HepG2 (cell line): ENCODE data around the gene PSRC1. TPM values are rescaled to one million over a fixed set of nuclear protein-coding genes. Genes with fewer than 3 reads are reported as not detected.

Source experiments
- ATF7 ChIP-seq, 2 experiments: fragments of 450-650 bp in 1 of 2; sonication (generic) in 1 of 2; formaldehyde crosslinking in 1 of 2; IDR thresholded peaks; 2 replicates each; pipeline versions ENCODE4 v1.4.0 to v1.6.1; 2016 to 2020; ENCODE audit warnings: antibody characterized with exemption in 1 of 2, mild to moderate bottlenecking in 1 of 2, missing genetic modification reagents in 1 of 2
- CCAR2 ChIP-seq: fragments of 200-400 bp; formaldehyde crosslinking; optimal IDR thresholded peaks from 2 replicates; pipeline ENCODE3; 2018; ENCODE audit warnings: low read depth, mild to moderate bottlenecking, low read length, moderate library complexity
- MYNN ChIP-seq: sonication (generic); formaldehyde crosslinking; IDR thresholded peaks from 2 replicates; pipeline ENCODE4 v1.4.0; 2020; ENCODE audit warnings: mild to moderate bottlenecking, low read depth, missing genetic modification reagents
- NFE2L1 ChIP-seq: sonication (generic); formaldehyde crosslinking; IDR thresholded peaks from 2 replicates; pipeline ENCODE4 v1.4.0; 2020; ENCODE audit warnings: missing genetic modification reagents, mild to moderate bottlenecking, borderline replicate concordance
- ZFP37 ChIP-seq: sonication (generic); formaldehyde crosslinking; IDR thresholded peaks from 2 replicates; pipeline ENCODE4 v1.4.0; 2020; ENCODE audit warnings: missing genetic modification reagents, borderline replicate concordance
- ZNF230 ChIP-seq: sonication (generic); formaldehyde crosslinking; IDR thresholded peaks from 2 replicates; pipeline ENCODE4 v1.4.0; 2020; ENCODE audit warnings: mild to moderate bottlenecking, missing genetic modification reagents
- ZNF546 ChIP-seq: sonication (generic); formaldehyde crosslinking; conservative IDR thresholded peaks from 2 replicates; pipeline ENCODE4 v1.8.1; 2023; ENCODE audit warnings: mild to moderate bottlenecking, missing genetic modification reagents
- ZNF557 ChIP-seq: sonication (generic); formaldehyde crosslinking; IDR thresholded peaks from 2 replicates; pipeline ENCODE4 v1.4.0; 2020; ENCODE audit warnings: missing genetic modification reagents
- ZNF678 ChIP-seq: sonication (generic); formaldehyde crosslinking; IDR thresholded peaks from 2 replicates; pipeline ENCODE4 v1.4.0; 2020; ENCODE audit warnings: mild to moderate bottlenecking, missing genetic modification reagents
- polyA plus RNA-seq, 8 experiments: library from polyadenylated mRNA; depleted of rRNA in 3 of 8; stranded (reverse) in 7 of 8; unstranded in 1 of 8; fragments of >200 nt; fragmentation: Illumina TruSeq in 4 of 8; extraction: Trizol in 4 of 8; gene quantifications; 2 replicates each; pipeline versions ENCODE4 v1.2.1 to v1.2.3, GENCODE V29; 2011 to 2016; ENCODE audit warnings: low read depth in 4 of 8, missing spikeins in 1 of 8, mixed read lengths in 1 of 8; ENCODE audit not compliant: insufficient read depth in 1 of 8
- total RNA-seq, 5 experiments: library from RNA; depleted of rRNA; stranded (reverse); fragments of >200 nt; fragmentation: Illumina TruSeq; extraction: Trizol; gene quantifications; 2 replicates each; pipeline ENCODE4 v1.2.3, GENCODE V29; 2016; ENCODE audit warnings: low read depth in 1 of 5
- TF ChIP-seq, protein P1 (sequence below): sonication (generic); formaldehyde crosslinking; IDR thresholded peaks from 2 replicates; pipeline ENCODE4 v1.4.0; 2020; ENCODE audit warnings: mild to moderate bottlenecking, low read depth, missing genetic modification reagents
- TF ChIP-seq, protein P2 (sequence below): sonication (generic); formaldehyde crosslinking; IDR thresholded peaks from 2 replicates; pipeline ENCODE4 v1.4.0; 2020; ENCODE audit warnings: missing genetic modification reagents
- TF ChIP-seq, protein P3 (sequence below): IDR thresholded peaks from 2 replicates; pipeline ENCODE4 v1.6.1; 2016
- TF ChIP-seq, protein P4 (sequence below): sonication (generic); formaldehyde crosslinking; IDR thresholded peaks from 2 replicates; pipeline ENCODE4 v1.5.0; 2020; ENCODE audit warnings: missing genetic modification reagents, mild to moderate bottlenecking, borderline replicate concordance
- TF ChIP-seq, protein P5 (sequence below): sonication (generic); formaldehyde crosslinking; IDR thresholded peaks from 2 replicates; pipeline ENCODE4 v1.4.0; 2020; ENCODE audit warnings: mild to moderate bottlenecking, missing genetic modification reagents
- TF ChIP-seq, protein P6 (sequence below): sonication (generic); formaldehyde crosslinking; IDR thresholded peaks from 2 replicates; pipeline ENCODE4 v1.4.0; 2020; ENCODE audit warnings: missing genetic modification reagents

The PSRC1 gene
- total and polyA plus RNA-seq, 2 of the 13 experiments (the other 11 are each of a cell fraction or from before 2014, with no cell fraction given) = 28.6 to 30.3 TPM

DNA sequence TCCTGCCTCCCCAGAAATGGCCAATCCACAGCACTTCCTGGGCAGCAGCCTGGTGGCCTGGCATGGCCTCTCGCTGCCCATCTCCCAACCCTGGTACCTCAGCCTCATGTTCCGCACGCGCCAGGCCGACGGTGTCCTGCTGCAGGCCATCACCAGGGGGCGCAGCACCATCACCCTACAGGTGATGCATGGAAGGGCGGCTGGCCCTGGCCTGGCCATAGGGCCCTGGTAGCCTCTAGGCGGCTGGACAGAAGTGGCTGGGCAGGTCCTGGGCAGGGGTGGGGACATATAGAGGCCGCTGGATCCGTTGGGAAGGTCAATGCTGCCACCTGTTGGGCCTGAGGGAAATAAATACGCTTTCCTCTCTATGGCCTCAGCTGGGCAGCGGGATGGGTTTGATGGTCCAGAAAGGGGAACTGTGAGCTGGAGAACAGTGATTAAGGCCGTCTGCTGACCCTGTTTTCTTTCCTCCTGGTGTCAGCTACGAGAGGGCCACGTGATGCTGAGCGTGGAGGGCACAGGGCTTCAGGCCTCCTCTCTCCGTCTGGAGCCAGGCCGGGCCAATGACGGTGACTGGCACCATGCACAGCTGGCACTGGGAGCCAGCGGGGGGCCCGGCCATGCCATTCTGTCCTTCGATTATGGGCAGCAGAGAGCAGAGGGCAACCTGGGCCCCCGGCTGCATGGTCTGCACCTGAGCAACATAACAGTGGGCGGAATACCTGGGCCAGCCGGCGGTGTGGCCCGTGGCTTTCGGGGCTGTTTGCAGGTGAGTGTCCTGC, 19.2 kb downstream of the PSRC1 start (continued):
- TF ChIP-seq, protein P1, sequence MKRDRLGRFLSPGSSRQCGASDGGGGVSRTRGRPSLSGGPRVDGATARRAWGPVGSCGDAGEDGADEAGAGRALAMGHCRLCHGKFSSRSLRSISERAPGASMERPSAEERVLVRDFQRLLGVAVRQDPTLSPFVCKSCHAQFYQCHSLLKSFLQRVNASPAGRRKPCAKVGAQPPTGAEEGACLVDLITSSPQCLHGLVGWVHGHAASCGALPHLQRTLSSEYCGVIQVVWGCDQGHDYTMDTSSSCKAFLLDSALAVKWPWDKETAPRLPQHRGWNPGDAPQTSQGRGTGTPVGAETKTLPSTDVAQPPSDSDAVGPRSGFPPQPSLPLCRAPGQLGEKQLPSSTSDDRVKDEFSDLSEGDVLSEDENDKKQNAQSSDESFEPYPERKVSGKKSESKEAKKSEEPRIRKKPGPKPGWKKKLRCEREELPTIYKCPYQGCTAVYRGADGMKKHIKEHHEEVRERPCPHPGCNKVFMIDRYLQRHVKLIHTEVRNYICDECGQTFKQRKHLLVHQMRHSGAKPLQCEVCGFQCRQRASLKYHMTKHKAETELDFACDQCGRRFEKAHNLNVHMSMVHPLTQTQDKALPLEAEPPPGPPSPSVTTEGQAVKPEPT (CRISPR knock-in tag) = peak; percentile 89
- TF ChIP-seq ZFP37 (0 out of 2 replicates have a peak, but pooled peaks have one; percentile 72), MYNN (CRISPR knock-in tag) (no peak), ATF7 (IDR thresholded peaks at IDR 0.05) (no peak), ATF7 (CRISPR knock-in tag; IDR thresholded peaks at IDR 0.05) (0 out of 2 replicates have a peak, but pooled peaks have one; percentile 54), ZNF557 (0 out of 2 replicates have a peak, but pooled peaks have one; percentile 75), ZNF678 (CRISPR knock-in tag) (no peak), ZNF230 (CRISPR knock-in tag) (peak; percentile 85; the same call in 1 of the 2 replicates), CCAR2 (no peak), NFE2L1 (CRISPR knock-in tag) (no peak), ZNF546 (CRISPR knock-in tag) (no peak)
- TF ChIP-seq, protein P2, sequence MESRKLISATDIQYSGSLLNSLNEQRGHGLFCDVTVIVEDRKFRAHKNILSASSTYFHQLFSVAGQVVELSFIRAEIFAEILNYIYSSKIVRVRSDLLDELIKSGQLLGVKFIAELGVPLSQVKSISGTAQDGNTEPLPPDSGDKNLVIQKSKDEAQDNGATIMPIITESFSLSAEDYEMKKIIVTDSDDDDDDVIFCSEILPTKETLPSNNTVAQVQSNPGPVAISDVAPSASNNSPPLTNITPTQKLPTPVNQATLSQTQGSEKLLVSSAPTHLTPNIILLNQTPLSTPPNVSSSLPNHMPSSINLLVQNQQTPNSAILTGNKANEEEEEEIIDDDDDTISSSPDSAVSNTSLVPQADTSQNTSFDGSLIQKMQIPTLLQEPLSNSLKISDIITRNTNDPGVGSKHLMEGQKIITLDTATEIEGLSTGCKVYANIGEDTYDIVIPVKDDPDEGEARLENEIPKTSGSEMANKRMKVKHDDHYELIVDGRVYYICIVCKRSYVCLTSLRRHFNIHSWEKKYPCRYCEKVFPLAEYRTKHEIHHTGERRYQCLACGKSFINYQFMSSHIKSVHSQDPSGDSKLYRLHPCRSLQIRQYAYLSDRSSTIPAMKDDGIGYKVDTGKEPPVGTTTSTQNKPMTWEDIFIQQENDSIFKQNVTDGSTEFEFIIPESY (CRISPR knock-in tag) = peak; percentile 100
- TF ChIP-seq, protein P3, sequence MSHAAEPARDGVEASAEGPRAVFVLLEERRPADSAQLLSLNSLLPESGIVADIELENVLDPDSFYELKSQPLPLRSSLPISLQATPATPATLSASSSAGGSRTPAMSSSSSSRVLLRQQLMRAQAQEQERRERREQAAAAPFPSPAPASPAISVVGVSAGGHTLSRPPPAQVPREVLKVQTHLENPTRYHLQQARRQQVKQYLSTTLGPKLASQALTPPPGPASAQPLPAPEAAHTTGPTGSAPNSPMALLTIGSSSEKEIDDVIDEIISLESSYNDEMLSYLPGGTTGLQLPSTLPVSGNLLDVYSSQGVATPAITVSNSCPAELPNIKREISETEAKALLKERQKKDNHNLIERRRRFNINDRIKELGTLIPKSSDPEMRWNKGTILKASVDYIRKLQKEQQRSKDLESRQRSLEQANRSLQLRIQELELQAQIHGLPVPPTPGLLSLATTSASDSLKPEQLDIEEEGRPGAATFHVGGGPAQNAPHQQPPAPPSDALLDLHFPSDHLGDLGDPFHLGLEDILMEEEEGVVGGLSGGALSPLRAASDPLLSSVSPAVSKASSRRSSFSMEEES (CRISPR knock-in tag) = peak; percentile 81; the same call in 1 of the 2 replicates
- TF ChIP-seq, protein P4, sequence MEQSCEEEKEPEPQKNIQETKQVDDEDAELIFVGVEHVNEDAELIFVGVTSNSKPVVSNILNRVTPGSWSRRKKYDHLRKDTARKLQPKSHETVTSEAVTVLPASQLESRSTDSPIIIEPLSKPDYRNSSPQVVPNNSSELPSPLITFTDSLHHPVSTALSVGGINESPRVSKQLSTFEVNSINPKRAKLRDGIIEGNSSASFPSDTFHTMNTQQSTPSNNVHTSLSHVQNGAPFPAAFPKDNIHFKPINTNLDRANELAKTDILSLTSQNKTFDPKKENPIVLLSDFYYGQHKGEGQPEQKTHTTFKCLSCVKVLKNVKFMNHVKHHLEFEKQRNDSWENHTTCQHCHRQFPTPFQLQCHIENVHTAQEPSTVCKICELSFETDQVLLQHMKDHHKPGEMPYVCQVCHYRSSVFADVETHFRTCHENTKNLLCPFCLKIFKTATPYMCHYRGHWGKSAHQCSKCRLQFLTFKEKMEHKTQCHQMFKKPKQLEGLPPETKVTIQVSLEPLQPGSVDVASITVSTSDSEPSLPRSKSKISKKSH = peak; percentile 37; the same call in 1 of the 2 replicates
- TF ChIP-seq, protein P5, sequence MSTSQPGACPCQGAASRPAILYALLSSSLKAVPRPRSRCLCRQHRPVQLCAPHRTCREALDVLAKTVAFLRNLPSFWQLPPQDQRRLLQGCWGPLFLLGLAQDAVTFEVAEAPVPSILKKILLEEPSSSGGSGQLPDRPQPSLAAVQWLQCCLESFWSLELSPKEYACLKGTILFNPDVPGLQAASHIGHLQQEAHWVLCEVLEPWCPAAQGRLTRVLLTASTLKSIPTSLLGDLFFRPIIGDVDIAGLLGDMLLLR (CRISPR knock-in tag) = no peak
- TF ChIP-seq, protein P6, sequence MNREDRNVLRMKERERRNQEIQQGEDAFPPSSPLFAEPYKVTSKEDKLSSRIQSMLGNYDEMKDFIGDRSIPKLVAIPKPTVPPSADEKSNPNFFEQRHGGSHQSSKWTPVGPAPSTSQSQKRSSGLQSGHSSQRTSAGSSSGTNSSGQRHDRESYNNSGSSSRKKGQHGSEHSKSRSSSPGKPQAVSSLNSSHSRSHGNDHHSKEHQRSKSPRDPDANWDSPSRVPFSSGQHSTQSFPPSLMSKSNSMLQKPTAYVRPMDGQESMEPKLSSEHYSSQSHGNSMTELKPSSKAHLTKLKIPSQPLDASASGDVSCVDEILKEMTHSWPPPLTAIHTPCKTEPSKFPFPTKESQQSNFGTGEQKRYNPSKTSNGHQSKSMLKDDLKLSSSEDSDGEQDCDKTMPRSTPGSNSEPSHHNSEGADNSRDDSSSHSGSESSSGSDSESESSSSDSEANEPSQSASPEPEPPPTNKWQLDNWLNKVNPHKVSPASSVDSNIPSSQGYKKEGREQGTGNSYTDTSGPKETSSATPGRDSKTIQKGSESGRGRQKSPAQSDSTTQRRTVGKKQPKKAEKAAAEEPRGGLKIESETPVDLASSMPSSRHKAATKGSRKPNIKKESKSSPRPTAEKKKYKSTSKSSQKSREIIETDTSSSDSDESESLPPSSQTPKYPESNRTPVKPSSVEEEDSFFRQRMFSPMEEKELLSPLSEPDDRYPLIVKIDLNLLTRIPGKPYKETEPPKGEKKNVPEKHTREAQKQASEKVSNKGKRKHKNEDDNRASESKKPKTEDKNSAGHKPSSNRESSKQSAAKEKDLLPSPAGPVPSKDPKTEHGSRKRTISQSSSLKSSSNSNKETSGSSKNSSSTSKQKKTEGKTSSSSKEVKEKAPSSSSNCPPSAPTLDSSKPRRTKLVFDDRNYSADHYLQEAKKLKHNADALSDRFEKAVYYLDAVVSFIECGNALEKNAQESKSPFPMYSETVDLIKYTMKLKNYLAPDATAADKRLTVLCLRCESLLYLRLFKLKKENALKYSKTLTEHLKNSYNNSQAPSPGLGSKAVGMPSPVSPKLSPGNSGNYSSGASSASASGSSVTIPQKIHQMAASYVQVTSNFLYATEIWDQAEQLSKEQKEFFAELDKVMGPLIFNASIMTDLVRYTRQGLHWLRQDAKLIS (CRISPR knock-in tag) = no peak
